ENCODE results near the gene PON3.
"Not testable (repeated sequence)": the region's sequence is repeated elsewhere in the genome, so short reads cannot be mapped to it uniquely, and the experiment has no call there.

PON3 gene

DNA sequence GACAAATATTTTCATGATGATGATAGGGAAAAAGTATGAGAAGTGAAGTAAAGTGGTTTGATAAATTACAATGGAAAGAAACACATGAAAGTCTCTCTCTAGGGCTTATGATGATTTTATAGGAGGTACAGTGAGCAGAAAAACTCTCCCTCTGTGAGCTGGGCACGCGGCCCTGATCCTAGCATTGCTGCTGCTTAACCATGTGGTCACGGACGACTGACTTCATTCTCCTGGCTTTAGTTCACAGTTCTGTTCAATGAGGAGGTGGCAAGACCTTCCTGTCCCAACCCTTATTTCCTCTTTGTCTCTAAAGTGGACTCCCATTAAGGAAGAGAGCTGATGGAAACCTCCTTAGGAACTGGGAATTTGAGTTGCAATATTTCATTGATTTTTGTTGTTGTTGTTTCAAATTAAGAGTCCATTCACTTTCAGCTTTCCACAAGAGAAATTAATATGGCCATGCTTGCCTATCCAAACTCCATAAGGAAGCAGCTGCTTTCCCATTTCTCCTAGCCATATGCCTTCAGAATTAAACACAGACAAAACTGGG is 8.2 kb upstream of the PON3 start:
- H3K27me3 ChIP-seq = no peaks in the 10 kb centered on the region
- peaks cover 6 to 56% (median 40%) of the 10 kb centered on the region in 11 experiments; a peak in 18 of 22 replicates for H3K36me3 ChIP-seq
- H3K9ac ChIP-seq = no peak overlapping the region
- no peaks in the 10 kb centered on the region for H3K9me3 ChIP-seq (replicated peaks in 1 of 11)
- no peaks in the 10 kb centered on the region for H3K4me1 ChIP-seq
- H4K20me1 ChIP-seq = no peaks in the 10 kb centered on the region
- no peak for TF ChIP-seq Cebpa-rat (IDR thresholded peaks at IDR 0.05)
- H3K27ac ChIP-seq = no peak overlapping the region
- no peak overlapping the region for H3K4me2 ChIP-seq
- H3K4me3 ChIP-seq = no peak overlapping the region

- no peak overlapping the region for H3K27ac ChIP-seq
- H3K27me3 ChIP-seq = no peaks in the 10 kb centered on the region
- 0 out of 22 replicates have a peak, but pooled peaks cover 0 to 6% (median 0%) of the 10 kb centered on the region in 11 experiments for H3K36me3 ChIP-seq
- no peak overlapping the region for H3K4me3 ChIP-seq
- H3K4me1 ChIP-seq = no peaks in the 10 kb centered on the region
- no peaks in the 10 kb centered on the region for H4K20me1 ChIP-seq
- peaks cover 7 to 14% (median 11%) of the 10 kb centered on the region in 11 experiments; a peak in 21 of 22 replicates for H3K9me3 ChIP-seq (replicated peaks in 1 of 11)
- no peak overlapping the region for H3K9ac ChIP-seq
- no peak overlapping the region for H3K4me2 ChIP-seq
- no peak for TF ChIP-seq Cebpa-rat (IDR thresholded peaks at IDR 0.05)
These were observed 2.2 kb upstream of the PON3 start for GRCh38 chr7:95398155-95398940.

- no peak overlapping the region for H3K27ac ChIP-seq
- TF ChIP-seq Cebpa-rat (IDR thresholded peaks at IDR 0.05) = no peak
- H3K9me3 ChIP-seq (replicated peaks in 1 of 11) = peaks cover 7 to 14% (median 11%) of the 10 kb centered on the region in 11 experiments; a peak in 21 of 22 replicates
- H3K36me3 ChIP-seq = no peaks in the 10 kb centered on the region
- no peaks in the 10 kb centered on the region for H3K4me1 ChIP-seq
- H3K4me2 ChIP-seq = no peak overlapping the region
- no peak overlapping the region for H3K4me3 ChIP-seq
- no peak overlapping the region for H3K9ac ChIP-seq
- H3K27me3 ChIP-seq = no peaks in the 10 kb centered on the region
- H4K20me1 ChIP-seq = no peaks in the 10 kb centered on the region
These were observed 1.2 kb upstream of the PON3 start for GRCh38 chr7:95397381-95397780.

DNA sequence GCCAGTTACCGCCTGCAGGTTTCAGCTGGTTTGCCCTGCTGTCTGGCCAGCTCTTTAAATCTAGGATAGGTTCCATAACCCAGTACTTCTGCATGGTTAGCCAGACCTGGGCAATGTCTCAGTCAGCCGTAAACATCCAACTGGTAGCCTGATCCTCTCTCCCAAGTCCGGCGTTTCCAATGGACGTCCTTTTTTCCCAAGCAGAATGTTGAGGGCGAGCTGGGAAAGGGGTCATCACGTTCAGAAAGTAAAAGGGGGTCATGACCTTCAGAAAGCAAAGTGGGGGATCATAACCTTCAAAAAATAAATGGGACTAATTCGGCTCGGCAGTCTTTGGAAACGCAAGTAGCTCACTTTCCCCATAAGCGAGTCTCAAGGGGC is 430 bp downstream of the PON3 start:
- Histone ChIP-seq H3K4me2 (no peak overlapping the region), H3K9ac (no peak overlapping the region), H3K27ac (no peak overlapping the region), H3K4me1 (no peaks in the 10 kb centered on the region), H3K27me3 (no peaks in the 10 kb centered on the region), H3K36me3 (no peaks in the 10 kb centered on the region), H3K4me3 (no peak overlapping the region; a peak in 1 of 20 replicates), H3K9me3 (replicated peaks in 1 of 11) (peaks cover 7 to 14% (median 11%) of the 10 kb centered on the region in 11 experiments; a peak in 21 of 22 replicates), H4K20me1 (no peaks in the 10 kb centered on the region)
- TF ChIP-seq Cebpa-rat (IDR thresholded peaks at IDR 0.05) = no peak

- TF ChIP-seq Cebpa-rat (IDR thresholded peaks at IDR 0.05) = no peak
- H3K9ac ChIP-seq = no peak overlapping the region
- no peak overlapping the region for H3K4me2 ChIP-seq
- no peaks in the 10 kb centered on the region for H3K27me3 ChIP-seq
- peaks cover 7 to 14% (median 11%) of the 10 kb centered on the region in 11 experiments; a peak in 21 of 22 replicates for H3K9me3 ChIP-seq (replicated peaks in 1 of 11)
- H3K4me1 ChIP-seq = no peaks in the 10 kb centered on the region
- H3K4me3 ChIP-seq = no peak overlapping the region
- H3K36me3 ChIP-seq = no peaks in the 10 kb centered on the region
- no peak overlapping the region for H3K27ac ChIP-seq
- no peaks in the 10 kb centered on the region for H4K20me1 ChIP-seq
These were observed 1.8 kb downstream of the PON3 start for GRCh38 chr7:95394370-95394769.

DNA sequence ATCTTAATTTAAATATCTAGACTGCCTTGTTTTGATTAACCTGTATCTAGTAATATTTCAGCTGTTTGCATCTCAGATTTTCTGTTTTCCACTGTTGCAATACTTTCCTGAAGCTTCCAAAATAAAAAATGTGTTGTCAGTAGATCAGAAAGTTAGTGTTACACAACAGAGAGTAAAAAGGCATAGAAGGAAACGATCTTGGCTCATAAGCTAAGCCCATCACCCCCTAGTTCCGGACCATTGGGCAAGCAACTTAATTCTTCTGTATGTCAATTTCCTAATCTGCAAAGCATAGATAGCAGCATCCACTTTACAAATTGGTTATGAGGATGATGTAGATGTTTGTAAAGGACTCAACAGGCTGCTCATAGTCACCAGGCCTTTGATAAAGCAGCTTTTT is 4.4 kb downstream of the PON3 start:
- Histone ChIP-seq H3K4me1 (no peaks in the 10 kb centered on the region), H4K20me1 (no peaks in the 10 kb centered on the region), H3K27me3 (no peaks in the 10 kb centered on the region), H3K4me3 (no peak overlapping the region), H3K27ac (no peak overlapping the region), H3K36me3 (no peaks in the 10 kb centered on the region), H3K4me2 (no peak overlapping the region), H3K9me3 (replicated peaks in 1 of 11) (peaks cover 7 to 12% (median 10%) of the 10 kb centered on the region in 11 experiments; a peak in 21 of 22 replicates), H3K9ac (no peak overlapping the region)
- no peak for TF ChIP-seq Cebpa-rat (IDR thresholded peaks at IDR 0.05)

DNA sequence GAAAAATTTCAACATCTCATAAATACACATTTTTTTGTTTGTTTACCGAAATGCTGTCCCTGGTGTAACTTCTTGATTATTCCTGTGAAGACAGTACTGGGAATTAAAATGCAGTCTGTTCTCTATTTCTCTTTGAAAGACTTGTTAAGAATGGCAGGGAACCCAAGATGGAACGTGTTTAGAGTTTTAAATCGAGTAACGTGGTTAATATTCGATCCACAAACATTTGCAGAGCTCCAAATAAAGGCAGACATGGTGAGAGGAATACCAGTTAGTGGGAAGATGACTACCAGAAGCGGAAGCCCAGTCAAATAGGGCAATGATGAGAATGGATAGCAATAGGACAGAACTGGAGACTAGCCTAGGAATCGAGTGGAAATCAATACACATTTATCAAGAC is 6.7 kb downstream of the PON3 start:
- Histone ChIP-seq H4K20me1 (no peaks in the 10 kb centered on the region), H3K9ac (no peak overlapping the region), H3K36me3 (no peaks in the 10 kb centered on the region), H3K4me3 (no peak overlapping the region), H3K4me2 (no peak overlapping the region), H3K9me3 (replicated peaks in 1 of 11) (no peaks in the 10 kb centered on the region), H3K4me1 (no peaks in the 10 kb centered on the region), H3K27me3 (no peaks in the 10 kb centered on the region), H3K27ac (no peak overlapping the region)
- no peak for TF ChIP-seq Cebpa-rat (IDR thresholded peaks at IDR 0.05)

- H3K36me3 ChIP-seq, H3K4me2 ChIP-seq, H4K20me1 ChIP-seq, H3K27me3 ChIP-seq, H3K9ac ChIP-seq, H3K4me1 ChIP-seq, H3K27ac ChIP-seq, H3K4me3 ChIP-seq: not testable (repeated sequence)
- H3K9me3 ChIP-seq (replicated peaks in 1 of 11) = peaks cover 4 to 23% (median 19%) of the 10 kb centered on the region in 11 experiments; a peak in 19 of 22 replicates
These were observed 16.7 kb downstream of the PON3 start for GRCh38 chr7:95379457-95379856.

GRCh38 chr7:95376632-95377400 is 19.4 kb downstream of the PON3 start:
- H3K9ac ChIP-seq = no peak overlapping the region
- no peak overlapping the region for H3K27ac ChIP-seq
- H4K20me1 ChIP-seq = no peaks in the 10 kb centered on the region
- H3K36me3 ChIP-seq = no peaks in the 10 kb centered on the region
- no peak overlapping the region for H3K4me3 ChIP-seq
- H3K4me1 ChIP-seq = no peaks in the 10 kb centered on the region
- H3K9me3 ChIP-seq (replicated peaks in 1 of 11) = peaks cover 4 to 23% (median 19%) of the 10 kb centered on the region in 11 experiments; a peak in 19 of 22 replicates
- H3K27me3 ChIP-seq = no peaks in the 10 kb centered on the region
- no peak for TF ChIP-seq Cebpa-rat (IDR thresholded peaks at IDR 0.05)
- no peak overlapping the region for H3K4me2 ChIP-seq
